Sigmoid colon (tissue), 7 donors: ENCODE data around the gene GCC2. TPM values are rescaled to one million over a fixed set of nuclear protein-coding genes. Genes with fewer than 3 reads are reported as not detected.
"Not testable (repeated sequence)": the region's sequence is repeated elsewhere in the genome, so short reads cannot be mapped to it uniquely, and the experiment has no call there.

ENCODE experiments used
- DNase-seq: peaks from one replicate; pipeline ENCODE4 v3.0.0-alpha.2; 2019
- H3K27ac ChIP-seq, 4 donors: fragments of 200-600 bp; sonication (generic); one replicate each; pipeline ENCODE4 v1.5.1; 2016 to 2019; ENCODE audit warnings: mild to moderate bottlenecking in 1 of 4
- H3K27me3 ChIP-seq, 3 donors: fragments of 200-600 bp; sonication (generic); one replicate each; pipeline ENCODE4 v1.5.1; 2019; ENCODE audit warnings: mild to moderate bottlenecking in 1 of 3
- H3K36me3 ChIP-seq, 4 donors: fragments of 200-600 bp; sonication (generic); one replicate each; pipeline ENCODE4 v1.5.1; 2016 to 2019
- H3K4me1 ChIP-seq, 4 donors: fragments of 200-600 bp; sonication (generic); one replicate each; pipeline ENCODE4 v1.5.1; 2017 to 2019
- H3K4me3 ChIP-seq, 4 donors: fragments of 200-600 bp; sonication (generic); one replicate each; pipeline ENCODE4 v1.5.1; 2017 to 2019; ENCODE audit warnings: mild to moderate bottlenecking in 2 of 4, moderate library complexity in 1 of 4
- H3K9me3 ChIP-seq, 4 donors: fragments of 200-600 bp in 3 of 4; sonication (generic) in 3 of 4; one replicate each; pipeline versions ENCODE4 v1.5.1 to v1.6.1; 2013 to 2019
- CTCF ChIP-seq, 4 experiments: fragments of 450-650 bp in 3 of 4; fragments of 200-600 bp in 1 of 4; IDR thresholded peaks; one replicate each; pipeline ENCODE4 v1.5.1; 2016 to 2019; ENCODE audit warnings: antibody characterized with exemption in 4 of 4, mild to moderate bottlenecking in 3 of 4, moderate library complexity in 2 of 4
- EP300 ChIP-seq, 4 donors: sonication (generic); formaldehyde crosslinking; IDR thresholded peaks; one replicate each; pipeline ENCODE4 v1.6.1; 2017; ENCODE audit warnings: antibody characterized with exemption in 4 of 4
- POLR2A ChIP-seq, 2 donors: fragments of 450-650 bp; IDR thresholded peaks; one replicate each; pipeline ENCODE4 v1.6.1; 2016; ENCODE audit warnings: antibody characterized with exemption in 2 of 2, mild to moderate bottlenecking in 2 of 2, moderate library complexity in 2 of 2
- POLR2AphosphoS5 ChIP-seq, 4 donors: sonication (generic); formaldehyde crosslinking; IDR thresholded peaks; one replicate each; pipeline ENCODE4 v1.6.1; 2017; ENCODE audit warnings: antibody characterized with exemption in 4 of 4
- WGBS, 2 donors: extraction: QIAGEN DNeasy Blood & Tissue Kit; methylation state at CpG; one replicate each; pipeline ENCODE4 v1.1.7; 2013; 5-methylcytosine and 5-hydroxymethylcytosine counted together
- intact Hi-C: fragments of 100-400 bp; cut with DNase I; formaldehyde crosslinking; loops from one replicate; pipeline ENCODE4 v1.15.1; 2023
- polyA plus RNA-seq, 3 donors: library from polyadenylated mRNA; stranded (reverse); fragments of 200-250 nt; gene quantifications; one replicate each; pipeline ENCODE4 v1.2.3, GENCODE V29; 2013
- total RNA-seq, 4 donors: library from RNA; depleted of rRNA; stranded (reverse); fragments of >200 nt; gene quantifications; one replicate each; pipeline ENCODE4 v1.1.0, GENCODE V29; 2016
- donor health status: healthy with polysubstance abuse.
- donor health status: Bipolar disorder and iron deficiency.
- donor health status: healthy.

The GCC2 gene
- total and polyA plus RNA-seq, 7 donors, result 18.0 to 47.1 (median 29.6) TPM

GRCh38 chr2:108423067-108423466 is 25.9 kb upstream of the GCC2 start:
- no peak for DNase-seq
- Histone ChIP-seq H3K27me3 (peaks cover 0 to 3% (median 0%) of the 10 kb centered on the region in 3 donors), H3K27ac (no peak overlapping the region), H3K9me3 (no peaks in the 10 kb centered on the region), H3K4me3 (no peak overlapping the region), H3K36me3 (no peaks in the 10 kb centered on the region), H3K4me1 (no peaks in the 10 kb centered on the region)
- intact Hi-C loops, result no loop called here
- WGBS, 2 donors, result 91 to 92% methylated on average over 1 of the region's 1 CpG
- TF ChIP-seq POLR2AphosphoS5 (IDR thresholded peaks at IDR 0.05) (no peak), EP300 (IDR thresholded peaks at IDR 0.05) (no peak), POLR2A (IDR thresholded peaks at IDR 0.05) (no peak), CTCF (IDR thresholded peaks at IDR 0.05) (no peak)

- Histone ChIP-seq H3K9me3 (no peaks in the 10 kb centered on the region), H3K4me3 (no peak overlapping the region), H3K36me3 (no peaks in the 10 kb centered on the region), H3K27ac (no peak overlapping the region), H3K4me1 (no peaks in the 10 kb centered on the region), H3K27me3 (peaks cover 0 to 3% (median 0%) of the 10 kb centered on the region in 3 donors)
- DNase-seq, result no peak
- intact Hi-C loops, result no loop called here
- TF ChIP-seq POLR2A (IDR thresholded peaks at IDR 0.05) (no peak), POLR2AphosphoS5 (IDR thresholded peaks at IDR 0.05) (no peak), EP300 (IDR thresholded peaks at IDR 0.05) (no peak)
- 86 to 93% methylated on average over 8 of the region's 8 CpGs for WGBS, 2 donors
These were observed 25.3 kb upstream of the GCC2 start for GRCh38 chr2:108423502-108424251.

GRCh38 chr2:108428286-108429009 is 20.6 kb upstream of the GCC2 start:
- Histone ChIP-seq H3K36me3 (no peaks in the 10 kb centered on the region), H3K27ac (no peak overlapping the region), H3K4me1 (no peaks in the 10 kb centered on the region), H3K4me3 (no peak overlapping the region), H3K9me3 (no peaks in the 10 kb centered on the region), H3K27me3 (peaks cover 0 to 3% (median 0%) of the 10 kb centered on the region in 3 donors)
- intact Hi-C loops, result no loop called here
- no peak for DNase-seq
- 86 to 95% methylated on average over 2 of the region's 2 CpGs for WGBS, 2 donors
- TF ChIP-seq CTCF (IDR thresholded peaks at IDR 0.05) (no peak), EP300 (IDR thresholded peaks at IDR 0.05) (no peak), POLR2AphosphoS5 (IDR thresholded peaks at IDR 0.05) (no peak), POLR2A (IDR thresholded peaks at IDR 0.05) (no peak)

- H3K27ac ChIP-seq, H3K9me3 ChIP-seq, H3K4me3 ChIP-seq, intact Hi-C loops, H3K27me3 ChIP-seq, DNase-seq, H3K36me3 ChIP-seq, H3K4me1 ChIP-seq: not testable (repeated sequence)
- WGBS, 2 donors, result 93 to 100% methylated on average over 1 of the region's 1 CpG
These were observed 13.4 kb upstream of the GCC2 start for GRCh38 chr2:108435578-108435977.

- 82 to 88% methylated on average over 1 of the region's 1 CpG for WGBS, 2 donors
- Histone ChIP-seq H3K27ac (no peak overlapping the region), H3K36me3 (no peaks in the 10 kb centered on the region), H3K4me1 (no peaks in the 10 kb centered on the region), H3K4me3 (no peak overlapping the region), H3K27me3 (no peaks in the 10 kb centered on the region), H3K9me3 (no peaks in the 10 kb centered on the region)
- intact Hi-C loops, result no loop called here
- TF ChIP-seq POLR2AphosphoS5 (IDR thresholded peaks at IDR 0.05), result no peak
- no peak for TF ChIP-seq CTCF (IDR thresholded peaks at IDR 0.05)
- TF ChIP-seq POLR2A (IDR thresholded peaks at IDR 0.05), result no peak
- TF ChIP-seq EP300 (IDR thresholded peaks at IDR 0.05), result no peak
- no peak for DNase-seq
These were observed 12.0 kb upstream of the GCC2 start for GRCh38 chr2:108436976-108437375.
